ENCODE results near the gene OR4D5. TPM values are rescaled to one million over a fixed set of nuclear protein-coding genes. Genes with fewer than 3 reads are reported as not detected.

OR4D5 gene
- polyA plus RNA-seq, result not detected in 2 replicates
- not detected in 2 replicates for polyA minus RNA-seq

DNA sequence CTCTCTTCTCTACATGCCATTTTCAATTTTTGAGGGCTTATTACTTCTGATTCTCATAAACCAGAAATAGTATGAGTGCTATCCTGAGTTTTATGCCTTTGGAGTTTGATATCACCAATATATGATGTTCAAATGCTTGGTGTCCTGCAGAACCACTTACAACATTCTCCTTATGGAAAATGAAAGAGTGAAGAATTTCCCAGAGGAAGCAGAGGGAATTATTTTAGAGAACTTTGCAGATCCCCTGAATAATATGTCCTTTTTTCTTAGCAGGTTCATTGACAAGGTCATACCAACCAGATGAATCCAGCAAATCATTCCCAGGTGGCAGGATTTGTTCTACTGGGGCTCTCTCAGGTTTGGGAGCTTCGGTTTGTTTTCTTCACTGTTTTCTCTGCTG, at the start of gene OR4D5:
Gene OR4D5, plus strand, starts transcription at position 301 of the 400 bp plus-strand sequence. Its CDS starts 0 bp downstream, at position 301.
- Histone ChIP-seq H3K36me3 (ENCODE audit: insufficient read depth, low read length) (no peaks in the 10 kb centered on the region), H3K9me2 (ENCODE audit: insufficient read depth, low read length) (no peaks in the 10 kb centered on the region), H3K9me3 (ENCODE audit: low read length) (no peaks in the 10 kb centered on the region), H2AFZ (ENCODE audit: low read depth, low read length) (no peak within 1 kb of the TSS), H3K27ac (ENCODE audit: low read length) (no peak within 1 kb of the TSS), H3F3A (ENCODE audit: insufficient read depth, low read length, poor library complexity, severe bottlenecking) (no peaks in the 10 kb centered on the region), H3K4me2 (ENCODE audit: low read length) (no peak within 1 kb of the TSS), H3K79me2 (replicated peaks; ENCODE audit: insufficient read depth, low read length) (no peaks in the 10 kb centered on the region), H3K4me3 (ENCODE audit: low read length) (no peak within 1 kb of the TSS), H3K9ac (ENCODE audit: low read length) (no peak within 1 kb of the TSS), H3K27me3 (ENCODE audit: insufficient read depth, low read depth, low read length) (no peaks in the 10 kb centered on the region), H4K20me1 (ENCODE audit: insufficient read depth) (no peaks in the 10 kb centered on the region)
- no peak for TF ChIP-seq MXI1 (conservative IDR thresholded peaks at IDR 0.05; ENCODE audit: poor library complexity, severe bottlenecking)
- no peak for TF ChIP-seq CTCF (IDR thresholded peaks at IDR 0.05; ENCODE audit: poor library complexity, severe bottlenecking)
- no peak for TF ChIP-seq POLR2AphosphoS5 (IDR thresholded peaks at IDR 0.05)
- TF ChIP-seq TAF1 (IDR thresholded peaks at IDR 0.05; ENCODE audit: low read depth), result no peak
- no peak for TF ChIP-seq EP300 (conservative IDR thresholded peaks at IDR 0.05; ENCODE audit: poor library complexity, severe bottlenecking)
- TF ChIP-seq EZH2 (IDR thresholded peaks at IDR 0.05; ENCODE audit: borderline replicate concordance, insufficient read depth, low read length, poor library complexity, severe bottlenecking), result no peak
- no peak for TF ChIP-seq SMC3 (conservative IDR thresholded peaks at IDR 0.05; ENCODE audit: poor library complexity)
- TF ChIP-seq REST (IDR thresholded peaks at IDR 0.05; ENCODE audit: borderline replicate concordance), result no peak
- TF ChIP-seq RAD21 (conservative IDR thresholded peaks at IDR 0.05), result no peak

DNA sequence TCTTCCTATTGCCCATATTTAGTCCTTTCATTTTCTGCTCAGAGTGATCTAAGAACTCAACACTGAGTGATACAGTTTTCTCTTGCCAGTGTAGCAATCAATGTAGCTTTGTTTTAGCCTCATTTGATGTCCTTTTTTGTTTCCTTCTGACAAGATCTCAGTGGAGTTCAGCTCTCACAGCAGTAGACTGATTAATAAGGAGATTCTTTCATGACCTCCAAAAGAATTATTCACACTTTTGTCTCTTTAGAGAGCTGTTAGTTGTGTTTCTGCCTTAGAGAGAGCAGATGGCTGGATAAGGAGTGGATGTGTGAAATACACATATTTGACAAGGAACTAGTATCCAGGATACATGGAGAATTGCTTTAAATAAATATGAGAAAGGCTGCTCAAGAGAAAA, 47.4 kb upstream of the OR4D5 start:
- no peaks in the 10 kb centered on the region for H3K9me3 ChIP-seq (ENCODE audit: low read length)
- no peaks in the 10 kb centered on the region for H4K20me1 ChIP-seq (ENCODE audit: insufficient read depth)
- no peaks in the 10 kb centered on the region for H3K9me2 ChIP-seq (ENCODE audit: insufficient read depth, low read length)
- no peak overlapping the region for H2AFZ ChIP-seq (ENCODE audit: low read depth, low read length)
- no peaks in the 10 kb centered on the region for H3K79me2 ChIP-seq (replicated peaks; ENCODE audit: insufficient read depth, low read length)
- H3K27me3 ChIP-seq (ENCODE audit: insufficient read depth, low read depth, low read length), result no peaks in the 10 kb centered on the region
- no peaks in the 10 kb centered on the region for H3K36me3 ChIP-seq (ENCODE audit: insufficient read depth, low read length)
- no peak overlapping the region for H3K4me2 ChIP-seq (ENCODE audit: low read length)
- no peak for TF ChIP-seq SMC3 (conservative IDR thresholded peaks at IDR 0.05; ENCODE audit: poor library complexity)
- no peak for TF ChIP-seq RAD21 (conservative IDR thresholded peaks at IDR 0.05)
- no peak for TF ChIP-seq CTCF (IDR thresholded peaks at IDR 0.05; ENCODE audit: poor library complexity, severe bottlenecking)
- no peaks in the 10 kb centered on the region for H3F3A ChIP-seq (ENCODE audit: insufficient read depth, low read length, poor library complexity, severe bottlenecking)
- no peak overlapping the region for H3K9ac ChIP-seq (ENCODE audit: low read length)
- no peak overlapping the region for H3K4me3 ChIP-seq (ENCODE audit: low read length)
- no peak overlapping the region for H3K27ac ChIP-seq (ENCODE audit: low read length)
